Spleen (tissue), 7 donors: Measurements from ENCODE around the gene TCEA2.

Experiments
- CTCF ChIP-seq, 11 experiments: fragments of 200-600 bp in 7 of 11; fragments of 450-650 bp in 4 of 11; sonication (generic) in 4 of 11; IDR thresholded peaks in 8 of 11; conservative IDR thresholded peaks in 3 of 11; 1 replicate in 7 of 11; 2 replicates in 4 of 11; pipeline versions ENCODE4 v1.4.0 to v1.8.0; 2016 to 2021; ENCODE audit warnings: antibody characterized with exemption in 11 of 11, inconsistent platforms in 4 of 11, mild to moderate bottlenecking in 1 of 11
- POLR2A ChIP-seq, 3 donors: fragments of 450-650 bp; IDR thresholded peaks; one replicate each; pipeline ENCODE4 v1.5.1; 2017; ENCODE audit warnings: antibody characterized with exemption in 3 of 3, mild to moderate bottlenecking in 1 of 3
- POLR2AphosphoS5 ChIP-seq, 3 donors: sonication (generic); formaldehyde crosslinking; IDR thresholded peaks; one replicate each; pipeline ENCODE4 v1.5.1; 2017; ENCODE audit warnings: antibody characterized with exemption in 3 of 3
- donor health status: DM: no; HTN: no; CAD: no; lungs with moderate emphysema.
- donor health status: DM: no; HTN: no; CAD: no.
- donor health status: DM: no; HTN: no; CAD: no.

DNA sequence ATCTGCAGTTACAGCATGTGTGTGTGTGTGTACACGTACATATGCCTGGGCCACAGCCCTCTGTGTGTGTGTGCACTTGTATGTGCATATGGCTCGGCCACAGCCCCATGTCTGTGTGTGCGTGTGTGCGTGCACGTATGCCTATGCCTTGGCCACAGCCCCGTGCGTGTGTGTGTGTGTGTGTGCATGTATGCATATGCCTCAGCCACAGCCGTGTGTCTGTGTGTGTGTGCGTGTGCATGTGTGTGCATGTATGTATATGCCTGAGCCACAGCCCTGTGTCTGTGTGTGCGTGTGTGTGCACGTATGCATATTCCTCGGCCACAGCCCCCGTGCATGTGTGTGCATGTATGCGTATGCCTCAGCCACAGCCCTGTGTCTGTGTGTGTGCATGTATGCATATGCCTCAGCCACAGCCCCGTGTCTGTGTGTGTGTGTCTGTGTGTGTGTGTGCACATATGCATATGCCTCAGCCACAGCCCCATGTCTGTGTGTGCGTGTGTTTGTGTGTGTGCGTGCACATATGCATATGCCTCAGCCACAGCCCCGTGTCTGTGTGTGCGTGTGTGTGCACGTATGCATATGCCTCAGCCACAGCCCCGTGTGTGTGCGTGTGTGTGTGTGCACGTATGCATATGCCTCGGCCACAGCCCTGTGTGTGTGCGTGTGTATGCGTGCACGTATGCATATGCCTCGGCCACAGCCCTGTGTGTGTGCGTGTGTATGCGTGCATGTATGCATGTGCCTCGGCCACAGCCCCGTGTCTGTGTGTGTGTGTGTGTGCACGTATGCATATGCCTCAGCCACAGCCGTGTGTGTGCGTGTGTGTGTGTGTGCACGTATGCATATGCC is 41.6 kb upstream of the TCEA2 start:
- TF ChIP-seq POLR2A (IDR thresholded peaks at IDR 0.05) (no peak), CTCF (IDR thresholded peaks at IDR 0.05 in 8 of 11, conservative IDR thresholded peaks at IDR 0.05 in 3 of 11) (no peak), POLR2AphosphoS5 (IDR thresholded peaks at IDR 0.05) (no peak)
